Sigmoid colon (tissue), 7 donors: ENCODE data around the gene EBF4. TPM values are rescaled to one million over a fixed set of nuclear protein-coding genes. Genes with fewer than 3 reads are reported as not detected.

Experiments used
- DNase-seq: peaks from one replicate; pipeline ENCODE4 v3.0.0-alpha.2; 2019
- H3K27ac ChIP-seq, 4 donors: fragments of 200-600 bp; sonication (generic); one replicate each; pipeline ENCODE4 v1.5.1; 2016 to 2019; ENCODE audit warnings: mild to moderate bottlenecking in 1 of 4
- H3K27me3 ChIP-seq, 3 donors: fragments of 200-600 bp; sonication (generic); one replicate each; pipeline ENCODE4 v1.5.1; 2019; ENCODE audit warnings: mild to moderate bottlenecking in 1 of 3
- H3K36me3 ChIP-seq, 4 donors: fragments of 200-600 bp; sonication (generic); one replicate each; pipeline ENCODE4 v1.5.1; 2016 to 2019
- H3K4me1 ChIP-seq, 4 donors: fragments of 200-600 bp; sonication (generic); one replicate each; pipeline ENCODE4 v1.5.1; 2017 to 2019
- H3K4me3 ChIP-seq, 4 donors: fragments of 200-600 bp; sonication (generic); one replicate each; pipeline ENCODE4 v1.5.1; 2017 to 2019; ENCODE audit warnings: mild to moderate bottlenecking in 2 of 4, moderate library complexity in 1 of 4
- H3K9me3 ChIP-seq, 4 donors: fragments of 200-600 bp in 3 of 4; sonication (generic) in 3 of 4; one replicate each; pipeline versions ENCODE4 v1.5.1 to v1.6.1; 2013 to 2019
- EP300 ChIP-seq, 4 donors: sonication (generic); formaldehyde crosslinking; IDR thresholded peaks; one replicate each; pipeline ENCODE4 v1.6.1; 2017; ENCODE audit warnings: antibody characterized with exemption in 4 of 4
- POLR2A ChIP-seq, 2 donors: fragments of 450-650 bp; IDR thresholded peaks; one replicate each; pipeline ENCODE4 v1.6.1; 2016; ENCODE audit warnings: antibody characterized with exemption in 2 of 2, mild to moderate bottlenecking in 2 of 2, moderate library complexity in 2 of 2
- POLR2AphosphoS5 ChIP-seq, 4 donors: sonication (generic); formaldehyde crosslinking; IDR thresholded peaks; one replicate each; pipeline ENCODE4 v1.6.1; 2017; ENCODE audit warnings: antibody characterized with exemption in 4 of 4
- WGBS, 2 donors: extraction: QIAGEN DNeasy Blood & Tissue Kit; methylation state at CpG; one replicate each; pipeline ENCODE4 v1.1.7; 2013; 5-methylcytosine and 5-hydroxymethylcytosine counted together
- intact Hi-C: fragments of 100-400 bp; cut with DNase I; formaldehyde crosslinking; loops from one replicate; pipeline ENCODE4 v1.15.1; 2023
- polyA plus RNA-seq, 3 donors: library from polyadenylated mRNA; stranded (reverse); fragments of 200-250 nt; gene quantifications; one replicate each; pipeline ENCODE4 v1.2.3, GENCODE V29; 2013
- small RNA-seq, 3 donors: library from RNA; depleted of rRNA; stranded (forward); fragments of <200 nt; gene quantifications; one replicate each; pipeline ENCODE3, GENCODE V24; 2016
- total RNA-seq, 4 donors: library from RNA; depleted of rRNA; stranded (reverse); fragments of >200 nt; gene quantifications; one replicate each; pipeline ENCODE4 v1.1.0, GENCODE V29; 2016
- TF ChIP-seq, protein P1 (sequence below), 4 experiments: fragments of 450-650 bp in 3 of 4; fragments of 200-600 bp in 1 of 4; IDR thresholded peaks; one replicate each; pipeline ENCODE4 v1.5.1; 2016 to 2019; ENCODE audit warnings: antibody characterized with exemption in 4 of 4, mild to moderate bottlenecking in 3 of 4, moderate library complexity in 2 of 4
- donor health status: healthy with polysubstance abuse.
- donor health status: Bipolar disorder and iron deficiency.
- donor health status: healthy.

The EBF4 gene
- total and polyA plus RNA-seq, 7 donors, result 1.2 to 37.5 (median 14.8) TPM

DNA sequence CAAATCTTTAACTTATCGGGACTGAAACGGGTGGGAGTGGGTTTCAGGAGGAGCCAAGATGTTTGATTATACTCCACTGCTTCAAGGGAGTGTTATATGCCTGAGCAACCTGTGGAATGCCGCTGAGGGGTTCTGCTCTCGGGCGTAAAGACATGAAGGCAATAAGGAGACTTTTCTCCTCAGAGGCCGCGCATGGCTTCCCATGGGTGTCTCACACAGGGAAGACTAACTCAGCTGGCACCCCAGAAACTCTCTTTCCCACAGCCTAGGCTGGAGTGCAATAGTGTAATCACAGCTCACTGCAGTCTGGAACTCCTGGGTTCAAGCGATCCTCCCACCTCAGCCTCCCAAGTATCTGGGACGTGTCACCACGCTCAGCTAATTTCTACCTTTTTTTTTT lies 117.1 kb downstream of the EBF4 start:
- H3K4me3 ChIP-seq, result no peak overlapping the region
- peaks cover 0 to 9% (median 0%) of the 10 kb centered on the region in 4 donors for H3K9me3 ChIP-seq
- WGBS, 2 donors, result 88 to 96% methylated on average over 10 of the region's 10 CpGs
- no peaks in the 10 kb centered on the region for H3K36me3 ChIP-seq
- TF ChIP-seq EP300 (IDR thresholded peaks at IDR 0.05), result no peak
- TF ChIP-seq, protein P1, sequence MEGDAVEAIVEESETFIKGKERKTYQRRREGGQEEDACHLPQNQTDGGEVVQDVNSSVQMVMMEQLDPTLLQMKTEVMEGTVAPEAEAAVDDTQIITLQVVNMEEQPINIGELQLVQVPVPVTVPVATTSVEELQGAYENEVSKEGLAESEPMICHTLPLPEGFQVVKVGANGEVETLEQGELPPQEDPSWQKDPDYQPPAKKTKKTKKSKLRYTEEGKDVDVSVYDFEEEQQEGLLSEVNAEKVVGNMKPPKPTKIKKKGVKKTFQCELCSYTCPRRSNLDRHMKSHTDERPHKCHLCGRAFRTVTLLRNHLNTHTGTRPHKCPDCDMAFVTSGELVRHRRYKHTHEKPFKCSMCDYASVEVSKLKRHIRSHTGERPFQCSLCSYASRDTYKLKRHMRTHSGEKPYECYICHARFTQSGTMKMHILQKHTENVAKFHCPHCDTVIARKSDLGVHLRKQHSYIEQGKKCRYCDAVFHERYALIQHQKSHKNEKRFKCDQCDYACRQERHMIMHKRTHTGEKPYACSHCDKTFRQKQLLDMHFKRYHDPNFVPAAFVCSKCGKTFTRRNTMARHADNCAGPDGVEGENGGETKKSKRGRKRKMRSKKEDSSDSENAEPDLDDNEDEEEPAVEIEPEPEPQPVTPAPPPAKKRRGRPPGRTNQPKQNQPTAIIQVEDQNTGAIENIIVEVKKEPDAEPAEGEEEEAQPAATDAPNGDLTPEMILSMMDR (IDR thresholded peaks at IDR 0.05), result no peak
- no peak for TF ChIP-seq POLR2AphosphoS5 (IDR thresholded peaks at IDR 0.05)
- TF ChIP-seq POLR2A (IDR thresholded peaks at IDR 0.05), result no peak
- H3K4me1 ChIP-seq, result peaks cover 0 to 8% (median 0%) of the 10 kb centered on the region in 4 donors
- no peak overlapping the region for H3K27ac ChIP-seq
- intact Hi-C loops, result no loop called here
- no peak for DNase-seq
- peaks cover 12 to 65% (median 34%) of the 10 kb centered on the region in 3 donors for H3K27me3 ChIP-seq

Small RNA genes within 50 kb of the gene (small RNA-seq; reads per million reads assigned to genes)
- 0 reads per million in 3 donors for gene SNORA51
- gene SNORD110, result 0 reads per million in 3 donors
- gene SNORD56, result 0 reads per million in 3 donors
- 0 reads per million in 3 donors for gene SNORD57
- 0 reads per million in 3 donors for gene SNORD86

Other genes with a start within 250 kb of the EBF4 start
- 100 to 1,000 TPM in 3 of 4 donors, 10 to 100 TPM in 1; 80.0 to 165 (median 142) TPM for gene SNRPB, start 222.0 kb upstream of the EBF4 start, total RNA-seq
- gene SNRPB, start 222.0 kb upstream of the EBF4 start, polyA plus RNA-seq, result 100 to 1,000 TPM; 156 to 275 (median 177) TPM
- 10 to 100 TPM; 10.7 to 16.3 (median 11.8) TPM for gene ZNF343, start 183.9 kb upstream of the EBF4 start, total RNA-seq
- 1 to 10 TPM; 3.0 to 5.6 (median 4.2) TPM for gene ZNF343, start 183.9 kb upstream of the EBF4 start, polyA plus RNA-seq
- under 1 TPM in 1 of 4 donors, not detected in 3; 0.28 TPM for gene TMC2, start 156.2 kb upstream of the EBF4 start, total RNA-seq
- under 1 TPM in 2 of 3 donors, not detected in 1; 0.19 to 0.60 TPM for gene TMC2, start 156.2 kb upstream of the EBF4 start, polyA plus RNA-seq
- 10 to 100 TPM; 53.2 to 69.8 (median 65.2) TPM for gene NOP56, start 40.1 kb upstream of the EBF4 start, total RNA-seq
- 100 to 1,000 TPM in 1 of 3 donors, 10 to 100 TPM in 2; 33.6 to 152 (median 47.6) TPM for gene NOP56, start 40.1 kb upstream of the EBF4 start, polyA plus RNA-seq
- gene IDH3B, start 28.6 kb upstream of the EBF4 start, total RNA-seq, result 100 to 1,000 TPM; 105 to 131 (median 122) TPM
- gene IDH3B, start 28.6 kb upstream of the EBF4 start, polyA plus RNA-seq, result 100 to 1,000 TPM; 103 to 121 (median 112) TPM
- gene CPXM1, start 107.8 kb downstream of the EBF4 start, total RNA-seq, result 1 to 10 TPM in 3 of 4 donors, under 1 TPM in 1; 0.54 to 10.0 (median 1.8) TPM
- gene CPXM1, start 107.8 kb downstream of the EBF4 start, polyA plus RNA-seq, result 1 to 10 TPM in 2 of 3 donors, under 1 TPM in 1; 0.69 to 7.2 (median 1.2) TPM
- not detected for gene C20orf141, start 122.2 kb downstream of the EBF4 start, total RNA-seq
- gene C20orf141, start 122.2 kb downstream of the EBF4 start, polyA plus RNA-seq, result under 1 TPM in 1 of 3 donors, not detected in 2; 0.15 TPM
- under 1 TPM in 1 of 4 donors, not detected in 3; 0.28 TPM for gene TMEM239, start 123.6 kb downstream of the EBF4 start, total RNA-seq
- gene TMEM239, start 123.6 kb downstream of the EBF4 start, polyA plus RNA-seq, result not detected
- gene PCED1A, start 147.9 kb downstream of the EBF4 start, total RNA-seq, result 10 to 100 TPM; 12.7 to 27.7 (median 21.5) TPM
- gene PCED1A, start 147.9 kb downstream of the EBF4 start, polyA plus RNA-seq, result 10 to 100 TPM in 2 of 3 donors, 1 to 10 TPM in 1; 8.6 to 28.0 (median 10.2) TPM
- 10 to 100 TPM; 19.4 to 24.4 (median 21.0) TPM for gene VPS16, start 148.0 kb downstream of the EBF4 start, total RNA-seq
- gene VPS16, start 148.0 kb downstream of the EBF4 start, polyA plus RNA-seq, result 10 to 100 TPM; 21.6 to 37.6 (median 24.7) TPM
- 10 to 100 TPM; 62.0 to 86.4 (median 73.6) TPM for gene PTPRA, start 180.7 kb downstream of the EBF4 start, total RNA-seq
- 10 to 100 TPM; 10.2 to 30.2 (median 12.3) TPM for gene PTPRA, start 180.7 kb downstream of the EBF4 start, polyA plus RNA-seq